Measurements from ENCODE around the gene UGT1A4.

The UGT1A4 gene

GRCh38 chr2:233799087-233799665, 80.6 kb downstream of the UGT1A4 start:
- no peaks in the 10 kb centered on the region for H4K20me1 ChIP-seq
- no peaks in the 10 kb centered on the region for H3K36me3 ChIP-seq
- H3K4me1 ChIP-seq, result peaks cover 5 to 12% (median 10%) of the 10 kb centered on the region in 10 experiments; a peak in 18 of 20 replicates
- H3K27me3 ChIP-seq, result no peaks in the 10 kb centered on the region
- no peak overlapping the region for H3K9ac ChIP-seq
- no peaks in the 10 kb centered on the region for H3K9me3 ChIP-seq (replicated peaks in 1 of 11)
- no peak overlapping the region for H3K4me2 ChIP-seq
- H3K27ac ChIP-seq, result no peak overlapping the region
- TF ChIP-seq Cebpa-rat (IDR thresholded peaks at IDR 0.05), result no peak
- no peak overlapping the region for H3K4me3 ChIP-seq

GRCh38 chr2:233799716-233800115, 81.2 kb downstream of the UGT1A4 start:
- Histone ChIP-seq H3K36me3 (no peaks in the 10 kb centered on the region), H3K27me3 (no peaks in the 10 kb centered on the region), H3K4me3 (no peak overlapping the region), H3K4me1 (peaks cover 5 to 12% (median 10%) of the 10 kb centered on the region in 10 experiments; a peak in 18 of 20 replicates), H3K9ac (no peak overlapping the region), H3K27ac (no peak overlapping the region), H3K4me2 (no peak overlapping the region), H4K20me1 (no peaks in the 10 kb centered on the region), H3K9me3 (replicated peaks in 1 of 11) (no peaks in the 10 kb centered on the region)
- TF ChIP-seq Cebpa-rat (IDR thresholded peaks at IDR 0.05), result no peak

GRCh38 chr2:233800208-233800607, 81.7 kb downstream of the UGT1A4 start:
- no peaks in the 10 kb centered on the region for H4K20me1 ChIP-seq
- H3K4me1 ChIP-seq, result peaks cover 5 to 12% (median 10%) of the 10 kb centered on the region in 10 experiments; a peak in 18 of 20 replicates
- H3K36me3 ChIP-seq, result no peaks in the 10 kb centered on the region
- no peak overlapping the region for H3K4me3 ChIP-seq
- no peaks in the 10 kb centered on the region for H3K9me3 ChIP-seq (replicated peaks in 1 of 11)
- no peak overlapping the region for H3K4me2 ChIP-seq
- no peak overlapping the region for H3K9ac ChIP-seq
- no peak overlapping the region for H3K27ac ChIP-seq
- TF ChIP-seq Cebpa-rat (IDR thresholded peaks at IDR 0.05), result no peak
- no peaks in the 10 kb centered on the region for H3K27me3 ChIP-seq

- Histone ChIP-seq H3K4me3 (no peak overlapping the region), H3K36me3 (no peaks in the 10 kb centered on the region), H3K27me3 (no peaks in the 10 kb centered on the region), H3K4me1 (peaks cover 5 to 12% (median 10%) of the 10 kb centered on the region in 10 experiments; a peak in 18 of 20 replicates), H3K4me2 (peak overlapping the region in 10 of 11 experiments; percentile 13 to 52 (median 38); a peak in 16 of 22 replicates), H3K27ac (no peak overlapping the region), H3K9ac (no peak overlapping the region), H4K20me1 (no peaks in the 10 kb centered on the region), H3K9me3 (replicated peaks in 1 of 11) (no peaks in the 10 kb centered on the region)
- TF ChIP-seq Cebpa-rat (IDR thresholded peaks at IDR 0.05), result no peak
These were observed 83.0 kb downstream of the UGT1A4 start for GRCh38 chr2:233801357-233802131.

- peaks cover 5 to 12% (median 10%) of the 10 kb centered on the region in 10 experiments; a peak in 18 of 20 replicates for H3K4me1 ChIP-seq
- H3K4me2 ChIP-seq, result peak overlapping the region in 1 of 11 experiments; percentile 41; a peak in 2 of 22 replicates
- H3K27me3 ChIP-seq, result no peaks in the 10 kb centered on the region
- no peak overlapping the region for H3K27ac ChIP-seq
- TF ChIP-seq Cebpa-rat (IDR thresholded peaks at IDR 0.05), result no peak
- no peaks in the 10 kb centered on the region for H4K20me1 ChIP-seq
- H3K9me3 ChIP-seq (replicated peaks in 1 of 11), result peaks cover 0 to 3% (median 0%) of the 10 kb centered on the region in 11 experiments; a peak in 1 of 22 replicates
- H3K9ac ChIP-seq, result no peak overlapping the region
- H3K36me3 ChIP-seq, result no peaks in the 10 kb centered on the region
- no peak overlapping the region for H3K4me3 ChIP-seq
These were observed 83.7 kb downstream of the UGT1A4 start for GRCh38 chr2:233802132-233802815.

- TF ChIP-seq Cebpa-rat (IDR thresholded peaks at IDR 0.05), result no peak
- Histone ChIP-seq H3K4me3 (no peak overlapping the region), H3K4me1 (peaks cover 5 to 12% (median 10%) of the 10 kb centered on the region in 10 experiments; a peak in 18 of 20 replicates), H3K9ac (no peak overlapping the region), H3K9me3 (replicated peaks in 1 of 11) (peaks cover 0 to 5% (median 0%) of the 10 kb centered on the region in 11 experiments; a peak in 1 of 22 replicates), H3K36me3 (no peaks in the 10 kb centered on the region), H3K27me3 (no peaks in the 10 kb centered on the region), H3K27ac (no peak overlapping the region), H3K4me2 (no peak overlapping the region), H4K20me1 (no peaks in the 10 kb centered on the region)
These were observed 84.9 kb downstream of the UGT1A4 start for GRCh38 chr2:233803292-233803911.

- Histone ChIP-seq H3K4me1 (peaks cover 5 to 12% (median 10%) of the 10 kb centered on the region in 10 experiments; a peak in 18 of 20 replicates), H3K27ac (no peak overlapping the region), H3K36me3 (no peaks in the 10 kb centered on the region), H3K9ac (no peak overlapping the region), H4K20me1 (no peaks in the 10 kb centered on the region), H3K9me3 (replicated peaks in 1 of 11) (peaks cover 0 to 5% (median 0%) of the 10 kb centered on the region in 11 experiments; a peak in 1 of 22 replicates), H3K4me2 (no peak overlapping the region), H3K27me3 (no peaks in the 10 kb centered on the region), H3K4me3 (no peak overlapping the region)
- no peak for TF ChIP-seq Cebpa-rat (IDR thresholded peaks at IDR 0.05)
These were observed 85.5 kb downstream of the UGT1A4 start for GRCh38 chr2:233803994-233804393.

GRCh38 chr2:233807215-233807865, 88.8 kb downstream of the UGT1A4 start:
- Histone ChIP-seq H3K27me3 (no peaks in the 10 kb centered on the region), H3K27ac (no peak overlapping the region), H3K9ac (no peak overlapping the region), H3K4me3 (no peak overlapping the region), H4K20me1 (no peaks in the 10 kb centered on the region), H3K4me1 (no peaks in the 10 kb centered on the region), H3K9me3 (replicated peaks in 1 of 11) (peaks cover 0 to 9% (median 0%) of the 10 kb centered on the region in 11 experiments; a peak in 4 of 22 replicates), H3K36me3 (no peaks in the 10 kb centered on the region), H3K4me2 (no peak overlapping the region)
- TF ChIP-seq Cebpa-rat (IDR thresholded peaks at IDR 0.05), result no peak

Measured in BLaER1 treated with 17β-estradiol and CSF1 and Interleukin-3, amounts not matched to agents 10 nM and 100 nM (cell line).